Right lung (tissue), 5 donors: Measurements from ENCODE around the gene PCDHGA8. TPM values are rescaled to one million over a fixed set of nuclear protein-coding genes. Genes with fewer than 3 reads are reported as not detected.
"Not testable (repeated sequence)": the region's sequence is repeated elsewhere in the genome, so short reads cannot be mapped to it uniquely, and the experiment has no call there.

Experiments used
- DNase-seq, 2 donors: peaks; one replicate each; pipeline ENCODE4 v3.0.0-alpha.2; 2013
- polyA plus RNA-seq, 5 donors: library from polyadenylated mRNA; unstranded; fragments of 120-200 nt; gene quantifications; one replicate each; pipeline versions ENCODE4 v1.2.1 to v1.2.3, GENCODE V29; 2013; ENCODE audit warnings: inconsistent platforms in 1 of 5, low replicate concordance in 1 of 5; ENCODE audit not compliant: insufficient read length in 5 of 5, insufficient read depth in 1 of 5

Gene PCDHGA8
- polyA plus RNA-seq, 5 donors: 0.50 to 1.1 (median 0.74) TPM

- no peak for DNase-seq
Observed at GRCh38 chr5:141369994-141370848, 22.2 kb upstream of the PCDHGA8 start, which contains the start of gene PCDHGB3. Gene PCDHGB3, plus strand, starts transcription at chr5:141370242. Its CDS starts 153 bp downstream, at chr5:141370395.

DNA sequence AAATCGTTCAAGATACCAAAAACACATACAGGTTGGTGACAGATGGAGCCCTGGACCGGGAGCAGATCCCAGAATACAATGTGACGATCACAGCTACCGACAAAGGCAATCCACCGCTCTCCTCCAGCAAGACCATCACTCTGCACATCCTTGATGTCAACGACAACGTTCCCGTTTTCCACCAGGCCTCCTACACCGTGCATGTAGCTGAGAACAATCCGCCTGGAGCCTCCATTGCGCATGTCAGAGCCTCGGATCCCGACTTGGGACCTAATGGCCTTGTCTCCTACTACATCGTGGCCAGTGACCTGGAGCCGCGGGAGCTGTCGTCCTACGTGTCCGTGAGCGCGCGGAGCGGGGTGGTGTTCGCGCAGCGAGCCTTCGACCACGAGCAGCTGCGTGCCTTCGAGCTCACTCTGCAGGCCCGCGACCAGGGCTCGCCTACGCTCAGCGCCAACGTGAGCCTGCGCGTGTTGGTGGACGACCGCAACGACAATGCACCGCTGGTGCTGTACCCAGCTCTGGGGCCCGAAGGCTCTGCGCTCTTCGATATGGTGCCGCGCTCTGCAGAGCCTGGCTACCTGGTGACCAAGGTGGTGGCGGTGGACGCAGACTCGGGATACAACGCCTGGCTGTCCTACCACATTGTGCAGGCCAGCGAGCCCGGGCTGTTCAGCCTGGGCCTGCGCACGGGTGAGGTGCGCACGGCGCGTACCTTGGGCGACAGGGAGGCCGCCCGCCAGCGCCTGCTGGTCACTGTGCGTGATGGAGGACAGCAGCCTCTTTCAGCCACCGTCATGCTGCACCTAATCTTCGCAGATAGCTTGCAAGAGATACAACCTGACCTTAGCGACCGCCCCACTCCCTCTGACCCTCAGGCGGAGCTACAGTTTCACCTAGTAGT lies 20.6 kb upstream of the PCDHGA8 start:
- no peak for DNase-seq

- DNase-seq: no peak
Observed at GRCh38 chr5:141373673-141374317, 18.6 kb upstream of the PCDHGA8 start, which contains the start of gene PCDHGA6. Gene PCDHGA6, plus strand, starts transcription at chr5:141373891. Its CDS starts 193 bp downstream, at chr5:141374084.

DNA sequence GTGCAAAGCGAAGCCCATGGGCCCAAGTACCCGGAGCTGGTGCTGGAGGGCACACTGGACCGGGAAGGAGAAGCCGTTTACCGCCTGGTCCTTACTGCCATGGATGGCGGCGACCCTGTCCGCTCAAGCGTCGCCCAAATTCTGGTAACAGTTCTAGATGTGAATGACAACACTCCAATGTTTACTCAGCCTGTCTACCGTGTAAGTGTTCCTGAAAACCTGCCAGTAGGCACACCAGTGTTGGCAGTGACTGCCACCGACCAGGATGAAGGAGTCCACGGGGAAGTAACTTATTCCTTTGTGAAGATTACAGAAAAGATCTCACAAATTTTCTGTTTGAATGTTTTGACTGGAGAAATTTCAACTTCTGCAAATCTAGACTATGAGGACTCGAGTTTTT lies 17.8 kb upstream of the PCDHGA8 start:
- no peak for DNase-seq

DNA sequence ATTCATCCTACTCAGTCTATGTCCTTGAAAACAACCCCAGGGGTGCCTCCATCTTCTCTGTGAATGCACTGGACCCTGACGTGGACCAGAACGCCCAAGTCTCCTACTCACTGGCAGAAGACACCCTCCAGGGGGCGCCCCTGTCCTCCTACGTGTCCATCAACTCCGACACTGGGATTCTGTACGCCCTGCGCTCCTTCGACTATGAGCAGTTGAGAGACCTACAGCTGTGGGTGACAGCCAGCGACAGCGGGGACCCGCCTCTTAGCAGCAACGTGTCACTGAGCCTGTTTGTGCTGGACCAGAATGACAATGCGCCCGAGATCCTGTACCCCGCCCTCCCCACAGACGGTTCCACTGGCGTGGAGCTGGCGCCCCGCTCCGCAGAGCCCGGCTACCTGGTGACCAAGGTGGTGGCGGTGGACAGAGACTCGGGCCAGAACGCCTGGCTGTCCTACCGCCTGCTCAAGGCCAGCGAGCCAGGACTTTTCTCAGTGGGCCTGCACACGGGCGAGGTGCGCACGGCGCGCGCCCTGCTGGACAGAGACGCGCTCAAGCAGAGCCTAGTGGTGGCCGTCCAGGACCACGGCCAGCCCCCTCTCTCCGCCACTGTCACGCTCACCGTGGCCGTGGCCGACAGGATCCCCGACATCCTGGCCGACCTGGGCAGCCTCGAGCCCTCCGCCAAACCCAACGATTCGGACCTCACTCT lies 16.8 kb upstream of the PCDHGA8 start:
- DNase-seq: not testable (repeated sequence)

DNA sequence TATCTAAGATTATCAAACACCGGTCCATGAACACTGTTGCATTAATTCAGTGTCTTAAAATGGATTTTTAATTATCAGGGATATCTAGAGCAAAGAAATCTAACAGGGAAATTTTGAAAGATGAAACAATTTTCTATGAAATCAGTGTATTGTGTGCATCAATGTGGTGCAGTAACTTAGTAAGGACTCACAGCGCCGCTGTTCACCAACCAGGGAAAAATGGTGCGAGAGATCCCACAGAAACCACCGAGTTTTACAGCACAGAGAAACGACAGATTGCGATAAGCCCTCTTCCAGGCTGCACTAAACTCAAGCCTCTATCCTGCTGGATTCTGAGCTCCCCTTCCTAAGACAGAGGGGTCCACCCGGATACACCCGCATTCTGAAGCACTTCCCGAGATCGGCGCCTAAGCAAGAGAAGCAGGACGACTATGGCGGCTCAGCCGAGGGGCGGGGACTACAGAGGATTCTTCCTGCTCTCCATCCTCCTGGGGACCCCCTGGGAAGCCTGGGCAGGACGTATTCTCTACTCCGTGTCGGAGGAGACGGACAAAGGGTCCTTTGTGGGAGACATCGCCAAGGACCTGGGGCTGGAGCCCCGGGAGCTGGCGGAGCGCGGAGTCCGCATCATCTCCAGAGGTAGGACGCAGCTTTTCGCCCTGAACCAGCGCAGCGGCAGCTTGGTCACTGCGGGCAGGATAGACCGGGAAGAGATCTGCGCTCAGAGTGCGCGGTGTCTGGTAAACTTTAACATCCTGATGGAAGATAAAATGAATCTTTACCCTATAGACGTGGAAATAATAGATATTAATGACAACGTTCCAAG lies 9.8 kb upstream of the PCDHGA8 start, which contains the start of gene PCDHGA7:
PCDHGA7 (plus strand) TSS at position 274 of the 826 bp plus-strand sequence; CDS start at position 432, 158 bp downstream.
- no peak for DNase-seq

- DNase-seq: no peak
Observed at GRCh38 chr5:141383345-141383744, 9.1 kb upstream of the PCDHGA8 start.

DNA sequence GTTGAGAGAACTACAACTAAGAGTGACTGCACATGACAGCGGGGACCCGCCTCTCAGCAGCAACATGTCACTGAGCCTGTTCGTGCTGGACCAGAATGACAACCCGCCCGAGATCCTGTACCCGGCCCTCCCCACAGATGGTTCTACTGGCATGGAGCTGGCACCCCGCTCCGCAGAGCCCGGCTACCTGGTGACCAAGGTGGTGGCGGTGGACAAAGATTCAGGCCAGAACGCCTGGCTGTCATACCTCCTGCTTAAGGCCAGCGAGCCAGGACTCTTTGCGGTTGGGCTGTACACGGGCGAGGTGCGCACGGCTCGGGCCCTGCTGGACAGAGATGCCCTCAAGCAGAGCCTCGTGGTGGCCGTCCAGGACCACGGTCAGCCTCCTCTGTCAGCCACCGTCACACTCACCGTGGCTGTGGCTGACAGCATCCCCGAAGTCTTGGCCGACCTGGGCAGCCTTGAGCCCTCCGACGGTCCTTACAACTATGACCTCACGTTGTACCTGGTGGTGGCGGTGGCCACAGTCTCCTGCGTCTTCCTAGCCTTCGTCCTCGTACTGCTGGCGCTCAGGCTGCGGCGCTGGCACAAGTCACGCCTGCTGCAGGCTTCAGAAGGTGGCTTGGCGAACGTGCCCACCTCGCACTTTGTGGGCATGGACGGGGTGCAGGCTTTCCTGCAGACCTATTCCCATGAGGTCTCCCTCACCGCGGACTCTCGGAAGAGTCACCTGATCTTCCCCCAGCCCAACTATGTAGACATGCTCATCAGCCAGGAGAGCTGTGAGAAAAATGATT lies 7.8 kb upstream of the PCDHGA8 start:
- DNase-seq: no peak

GRCh38 chr5:141387557-141388311 lies 4.7 kb upstream of the PCDHGA8 start, which contains the start of gene PCDHGB4:
Gene PCDHGB4, plus strand, starts transcription at chr5:141387698. Its CDS starts 187 bp downstream, at chr5:141387885.
- not testable (repeated sequence) for DNase-seq

DNA sequence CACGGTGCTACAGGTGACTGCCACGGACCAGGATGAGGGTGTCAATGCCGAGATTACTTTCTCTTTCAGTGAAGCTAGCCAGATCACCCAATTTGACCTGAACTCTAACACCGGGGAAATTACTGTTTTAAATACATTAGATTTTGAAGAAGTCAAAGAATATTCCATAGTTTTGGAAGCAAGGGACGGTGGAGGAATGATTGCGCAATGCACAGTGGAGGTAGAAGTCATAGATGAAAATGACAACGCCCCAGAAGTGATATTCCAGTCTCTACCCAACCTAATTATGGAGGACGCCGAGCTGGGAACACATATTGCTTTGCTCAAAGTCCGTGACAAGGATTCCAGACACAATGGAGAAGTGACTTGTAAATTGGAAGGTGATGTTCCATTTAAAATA lies 3.8 kb upstream of the PCDHGA8 start:
- DNase-seq: no peak

- no peak for DNase-seq
Observed at GRCh38 chr5:141389153-141390042, 3.0 kb upstream of the PCDHGA8 start.

DNA sequence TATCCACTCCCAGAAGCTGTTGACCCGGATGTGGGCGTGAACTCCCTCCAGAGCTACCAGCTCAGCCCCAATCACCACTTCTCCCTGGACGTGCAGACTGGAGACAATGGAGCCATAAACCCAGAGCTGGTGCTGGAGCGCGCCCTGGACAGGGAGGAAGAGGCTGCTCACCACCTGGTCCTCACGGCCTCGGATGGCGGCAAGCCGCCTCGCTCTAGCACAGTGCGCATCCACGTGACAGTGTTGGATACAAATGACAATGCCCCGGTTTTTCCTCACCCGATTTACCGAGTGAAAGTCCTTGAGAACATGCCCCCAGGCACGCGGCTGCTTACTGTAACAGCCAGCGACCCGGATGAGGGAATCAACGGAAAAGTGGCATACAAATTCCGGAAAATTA lies 834 bp downstream of the PCDHGA8 start:
- no peak for DNase-seq

GRCh38 chr5:141394401-141395187 lies 2.2 kb downstream of the PCDHGA8 start:
- not testable (repeated sequence) for DNase-seq

GRCh38 chr5:141397756-141398551 lies 5.5 kb downstream of the PCDHGA8 start, which contains the start of gene PCDHGB5:
Gene PCDHGB5, plus strand, starts transcription at chr5:141397947. Its CDS starts 181 bp downstream, at chr5:141398128.
- DNase-seq: not testable (repeated sequence)

- no peak for DNase-seq
Observed at GRCh38 chr5:141398608-141399007, 6.2 kb downstream of the PCDHGA8 start.
